Measurements from ENCODE around the gene CITED2.

GRCh38 chr6:139368661-139369060, 5.8 kb downstream of the CITED2 start:
- TF ChIP-seq CTCF (IDR thresholded peaks at IDR 0.05) (no peak), EP300 (IDR thresholded peaks at IDR 0.05) (no peak)
